NCI-H1930 (cell line): ENCODE data around the gene PHYKPL.
"Not testable (repeated sequence)": the region's sequence is repeated elsewhere in the genome, so short reads cannot be mapped to it uniquely, and the experiment has no call there.

Experiments
- DNase-seq, 2 experiments: peaks; one replicate each; lab custom pipeline; 2025; lab: John Stamatoyannopoulos, UW

PHYKPL gene

DNA sequence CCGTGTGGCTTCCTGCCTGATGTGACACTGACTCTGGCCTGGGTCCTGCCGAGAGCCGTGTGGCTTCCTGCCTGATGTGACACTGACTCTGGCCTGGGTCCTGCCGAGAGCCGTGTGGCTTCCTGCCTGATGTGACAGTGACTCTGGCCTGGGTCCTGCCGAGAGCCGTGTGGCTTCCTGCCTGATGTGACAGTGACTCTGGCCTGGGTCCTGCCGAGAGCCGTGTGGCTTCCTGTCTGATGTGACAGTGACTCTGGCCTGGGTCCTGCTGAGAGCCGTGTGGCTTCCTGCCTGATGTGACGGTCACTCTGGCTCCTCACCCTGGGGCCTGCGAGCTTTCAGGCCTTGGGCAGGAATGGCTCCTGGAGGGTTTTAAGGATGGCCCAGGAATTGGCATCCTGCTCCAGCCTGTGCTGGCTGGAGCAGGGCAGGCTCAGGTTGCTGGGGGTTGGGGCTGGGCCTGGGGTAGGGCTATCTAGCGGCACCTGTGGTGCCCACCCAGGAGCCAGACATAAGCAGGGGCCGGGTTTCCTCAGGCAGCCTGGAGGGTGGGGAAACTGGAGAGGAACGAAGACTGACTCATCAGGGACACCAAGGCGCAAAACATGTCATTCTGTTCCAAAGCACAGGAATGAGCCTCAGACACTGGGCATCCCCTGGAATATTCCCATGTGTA, 7.2 kb upstream of the PHYKPL start:
- DNase-seq: not testable (repeated sequence)

DNA sequence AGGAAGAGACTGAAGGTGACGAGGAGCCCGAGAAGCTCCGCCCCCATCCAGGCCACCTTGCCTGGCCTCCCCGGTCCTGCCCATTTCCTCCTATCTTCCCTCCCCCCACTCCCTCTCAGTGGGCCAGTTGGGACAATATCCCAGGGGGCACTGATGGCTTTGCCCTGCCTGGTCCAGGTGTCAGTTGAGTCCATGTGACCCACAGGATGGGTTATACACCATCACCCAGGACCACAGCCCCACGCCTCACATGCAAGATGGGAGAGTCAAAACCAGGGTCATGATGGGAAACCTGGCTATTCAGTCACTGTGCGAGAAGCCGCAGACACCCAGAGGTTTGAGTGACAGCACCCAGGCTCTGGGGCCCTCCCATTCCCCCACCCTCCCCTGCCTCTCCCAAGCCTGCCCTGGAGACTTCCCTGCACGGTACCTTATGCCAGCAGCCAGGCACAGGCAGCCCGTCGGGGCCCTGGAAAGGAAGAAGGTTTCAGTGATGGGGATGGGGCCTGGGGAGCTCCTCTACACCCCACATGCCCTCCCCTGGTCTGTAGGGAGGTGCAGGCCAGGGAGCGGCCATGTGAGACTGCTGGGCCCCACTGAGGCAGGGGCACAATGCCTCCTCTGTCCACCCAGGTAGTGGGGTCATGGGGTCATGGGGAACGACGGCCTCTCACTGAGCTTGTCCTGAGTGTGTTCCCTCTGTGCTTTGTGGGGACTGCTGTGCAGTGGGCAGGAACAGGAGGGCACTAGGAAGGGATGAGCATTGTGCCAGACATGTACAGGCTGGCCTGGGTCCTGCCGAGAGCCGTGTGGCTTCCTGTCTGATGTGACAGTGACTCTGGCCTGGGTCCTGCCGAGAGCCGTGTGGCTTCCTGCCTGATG, 6.3 kb upstream of the PHYKPL start:
- no peak for DNase-seq

DNA sequence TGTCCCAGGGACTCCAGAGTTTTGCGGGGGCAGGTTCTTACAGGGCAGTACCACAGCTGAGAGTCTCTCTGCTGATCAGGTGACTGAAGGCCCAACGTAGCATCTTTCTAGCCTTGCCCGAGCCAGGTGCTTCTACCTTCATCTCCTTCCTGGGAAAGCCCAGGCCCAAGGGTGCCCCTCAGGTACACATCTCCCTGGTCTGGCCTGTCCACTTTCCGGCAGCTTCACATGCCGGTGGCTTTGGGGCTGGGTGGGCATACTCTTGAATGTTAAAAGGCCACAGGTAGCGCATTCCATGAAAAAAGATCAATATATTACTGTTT, 5.7 kb upstream of the PHYKPL start:
- no peak for DNase-seq

DNA sequence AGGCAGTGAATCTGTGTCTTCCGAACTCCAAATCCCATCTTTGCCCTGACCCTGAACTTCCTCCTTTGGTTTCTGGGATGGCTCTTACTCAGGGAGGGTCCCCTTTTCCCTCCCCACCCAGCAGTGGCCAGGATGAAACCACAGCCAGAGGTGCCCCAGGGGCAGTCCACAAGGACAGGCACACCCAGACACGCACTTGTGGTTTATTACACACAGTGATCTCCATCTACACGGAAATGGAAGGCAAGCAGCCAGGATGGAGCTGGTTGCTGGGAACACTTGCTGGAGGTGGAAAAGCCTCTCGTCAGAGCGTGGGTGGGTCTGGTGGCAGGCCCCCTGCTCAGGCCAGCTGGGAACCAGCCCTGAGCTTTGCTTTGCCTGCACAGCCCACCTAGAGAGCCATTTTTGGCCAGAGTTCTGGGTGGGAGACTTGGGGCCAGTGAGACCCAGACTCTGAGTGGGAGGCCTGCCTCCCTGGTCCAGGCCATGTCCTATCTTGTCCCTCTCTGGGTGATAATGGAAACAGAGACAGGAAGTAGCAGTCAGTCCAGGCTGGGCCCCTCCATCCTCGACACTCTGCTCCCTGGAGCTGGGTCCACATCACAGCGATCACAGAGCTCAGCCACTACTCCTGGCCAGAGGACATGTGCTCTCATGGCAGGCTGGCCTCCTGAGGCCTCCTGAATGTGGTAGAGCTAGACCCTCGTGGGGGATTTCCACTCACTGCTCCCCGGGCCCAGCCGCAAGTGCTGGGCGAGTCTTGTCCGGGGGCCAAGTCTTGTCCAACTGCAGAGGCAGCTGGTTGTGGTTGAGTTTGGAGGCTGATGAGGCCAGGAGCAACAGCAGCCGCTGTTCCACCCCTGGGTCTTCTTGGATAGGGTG, 5.1 kb upstream of the PHYKPL start:
- DNase-seq: no peak

DNA sequence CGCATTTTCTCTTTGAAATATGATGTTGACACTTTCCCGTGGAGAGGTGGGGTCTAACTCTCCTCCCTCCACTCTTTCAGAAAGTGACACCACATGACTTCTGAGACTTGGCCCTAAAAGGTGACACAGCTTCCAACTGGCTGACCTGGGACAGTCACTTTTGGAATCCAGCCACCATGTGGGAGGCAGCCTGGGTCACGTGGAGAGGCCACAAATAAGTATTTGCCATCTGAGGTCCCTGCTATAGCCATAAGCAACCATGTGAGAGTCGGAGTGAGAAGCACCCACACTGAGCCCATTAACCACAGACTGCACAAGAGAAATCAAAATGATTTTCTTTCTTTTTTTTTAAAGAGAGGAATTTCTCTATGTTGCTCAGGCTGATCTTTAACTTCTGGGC, 4.1 kb upstream of the PHYKPL start:
- no peak for DNase-seq

DNA sequence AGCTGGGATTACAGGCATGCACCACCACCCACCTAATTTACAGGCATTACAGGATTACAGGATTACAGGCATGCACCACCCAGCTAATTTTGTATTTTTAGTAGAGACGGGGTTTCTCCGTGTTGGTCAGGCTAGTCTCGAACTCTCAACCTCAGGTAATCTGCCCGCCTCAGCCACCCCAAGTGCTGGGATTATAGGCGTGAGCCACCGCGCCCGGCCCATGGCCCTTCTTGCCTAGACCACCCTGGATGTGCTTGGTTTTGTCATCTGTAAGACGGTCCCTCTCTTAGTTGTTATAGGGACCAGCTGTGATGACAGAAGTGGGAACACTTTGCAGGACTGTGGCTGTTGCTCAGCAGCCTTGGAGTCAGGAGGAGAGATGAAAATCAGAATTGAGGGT, 3.5 kb upstream of the PHYKPL start:
- DNase-seq: no peak

DNA sequence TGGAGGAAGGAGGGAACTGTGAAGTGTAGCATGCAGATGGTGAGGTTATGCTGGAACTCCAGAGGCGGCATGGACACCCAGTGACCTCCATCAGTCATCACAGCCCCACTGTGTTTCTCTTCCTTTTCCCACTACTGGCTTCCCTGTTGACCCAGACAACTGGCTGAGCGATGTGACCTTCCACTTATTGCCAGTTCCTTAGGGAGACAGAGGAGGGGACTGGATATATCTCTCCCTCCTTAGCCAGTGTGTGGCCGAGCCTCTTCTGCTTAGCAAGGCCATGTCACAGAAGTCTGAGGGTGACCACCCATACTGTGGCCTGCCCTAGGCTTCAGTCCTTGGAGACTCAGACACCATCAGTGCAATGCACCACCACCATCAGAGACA, 3.0 kb upstream of the PHYKPL start:
- DNase-seq: no peak

DNA sequence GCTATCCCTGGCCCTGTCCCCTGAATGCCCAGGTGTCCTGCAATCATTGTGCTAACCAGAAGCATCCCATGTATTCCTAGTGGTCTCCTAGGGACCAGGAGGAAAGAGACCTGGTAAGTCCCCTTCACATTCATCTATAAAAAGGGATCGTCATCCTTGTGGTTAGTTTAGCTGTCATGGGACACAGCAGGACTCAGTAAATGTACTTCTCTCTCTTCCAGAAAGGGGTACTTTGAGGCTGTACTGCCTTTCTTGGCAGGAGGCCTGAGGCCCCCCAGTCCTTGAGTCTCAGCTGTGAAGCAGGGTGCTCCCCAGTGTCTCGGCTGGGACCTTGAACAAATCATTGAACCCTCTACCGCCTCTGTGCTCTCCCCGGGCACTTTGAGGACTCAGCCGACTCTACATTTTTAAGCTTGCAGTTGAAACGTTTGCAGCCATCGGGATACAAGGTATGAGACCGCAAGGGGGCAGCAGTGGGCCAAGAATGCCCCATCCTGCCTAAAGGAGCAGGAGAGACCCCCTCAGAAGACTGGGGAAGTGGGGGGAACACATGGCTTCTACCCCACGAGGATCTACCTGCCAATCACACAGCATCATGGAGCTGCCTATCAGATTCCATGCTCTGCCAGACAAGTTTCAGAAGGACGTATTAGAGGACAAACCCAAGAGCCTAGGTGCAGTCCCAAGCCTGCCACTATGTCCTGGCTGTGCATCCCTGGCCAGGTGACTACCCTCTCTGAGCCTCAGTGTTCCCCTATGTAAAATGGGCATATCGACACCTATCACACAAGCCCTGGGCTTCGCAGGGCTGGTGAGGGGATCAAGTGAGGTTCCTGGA, 2.4 kb upstream of the PHYKPL start:
- DNase-seq: peak in 1 of 2 experiments; percentile 43

DNA sequence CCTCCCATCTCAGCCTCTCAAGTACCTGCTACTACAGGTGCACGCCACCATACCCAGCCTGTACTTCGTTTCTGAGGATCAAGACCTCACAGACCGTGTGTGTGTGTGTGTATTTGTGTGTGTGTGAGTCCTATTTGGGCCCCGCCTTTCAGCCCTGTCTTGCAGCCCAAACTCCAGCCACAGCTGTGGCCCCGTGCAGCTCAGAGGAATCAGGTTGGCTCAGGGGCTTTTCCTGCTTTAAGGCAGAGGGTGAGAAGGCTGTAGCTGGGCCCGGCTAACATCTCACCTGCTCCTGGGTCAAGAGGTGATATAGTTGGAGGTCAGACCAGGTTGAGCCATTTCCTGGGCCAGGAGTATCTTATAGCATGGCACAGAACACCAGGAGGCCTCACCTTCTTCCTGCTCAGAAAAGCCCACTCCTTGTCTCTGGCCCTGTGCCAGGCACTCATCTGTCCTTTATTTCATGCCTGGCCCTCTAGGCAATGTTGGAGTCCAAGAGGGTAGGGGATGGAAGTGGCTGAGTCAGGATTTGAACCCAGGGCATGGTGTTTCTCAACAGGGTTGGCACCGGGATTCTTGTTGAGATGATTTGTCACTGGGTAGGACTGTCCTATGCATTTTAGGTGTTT, 1.6 kb upstream of the PHYKPL start:
- DNase-seq: no peak

DNA sequence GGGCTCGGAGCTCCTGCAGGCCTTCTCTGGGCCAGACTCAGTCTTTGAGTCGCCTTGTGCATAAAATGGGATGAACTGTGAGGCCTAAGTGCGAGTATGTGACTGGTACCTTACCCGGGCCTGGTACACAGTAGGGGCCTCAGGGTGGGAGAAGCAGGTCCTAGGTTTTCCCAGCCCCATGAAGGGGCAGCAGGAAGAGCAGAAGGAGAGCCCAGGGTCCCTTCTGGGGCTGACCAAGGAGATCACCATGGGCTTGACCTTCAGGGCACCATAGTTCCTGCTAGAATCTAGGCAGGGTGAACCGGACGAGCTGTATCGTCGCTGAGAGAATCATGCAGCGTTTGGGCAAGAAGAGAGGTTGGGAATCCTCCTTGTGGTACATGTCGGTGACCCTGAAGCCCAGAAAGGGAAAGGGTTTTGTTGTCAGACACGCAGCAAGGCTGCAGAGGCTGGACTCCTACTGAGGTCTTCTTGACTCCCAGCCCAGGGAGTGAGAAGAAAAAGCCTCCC, 373 bp upstream of the PHYKPL start:
- DNase-seq: peak in 1 of 2 experiments; percentile 13

DNA sequence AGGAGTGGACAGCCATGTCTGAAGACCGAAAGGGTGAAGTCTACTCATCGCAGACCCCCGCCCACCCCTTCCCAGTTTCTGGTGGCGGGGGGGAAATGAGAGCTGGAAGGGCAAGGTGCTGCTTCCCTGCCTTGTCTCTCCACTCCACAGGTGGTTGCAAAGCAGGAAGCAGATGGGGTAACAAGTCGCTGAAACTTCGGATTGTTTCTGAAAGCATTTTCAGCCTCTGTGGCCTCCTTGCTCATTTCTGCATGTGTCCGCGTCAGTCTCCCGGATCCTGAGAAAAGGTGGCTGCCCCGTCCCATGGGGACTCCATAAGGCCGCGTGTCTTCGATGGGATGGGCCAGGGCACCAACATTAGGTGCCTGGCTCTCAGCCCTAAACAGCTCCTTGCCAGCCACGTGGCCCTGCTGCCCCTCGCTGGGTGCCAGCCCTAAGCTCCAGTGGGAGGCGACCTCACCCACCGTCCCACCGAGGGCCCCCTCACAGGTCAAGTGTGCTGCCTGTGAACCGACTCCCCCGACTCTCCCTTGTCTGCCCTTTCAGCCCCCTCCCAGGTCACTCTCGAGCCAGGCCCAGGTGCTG, 971 bp downstream of the PHYKPL start:
- no peak for DNase-seq

DNA sequence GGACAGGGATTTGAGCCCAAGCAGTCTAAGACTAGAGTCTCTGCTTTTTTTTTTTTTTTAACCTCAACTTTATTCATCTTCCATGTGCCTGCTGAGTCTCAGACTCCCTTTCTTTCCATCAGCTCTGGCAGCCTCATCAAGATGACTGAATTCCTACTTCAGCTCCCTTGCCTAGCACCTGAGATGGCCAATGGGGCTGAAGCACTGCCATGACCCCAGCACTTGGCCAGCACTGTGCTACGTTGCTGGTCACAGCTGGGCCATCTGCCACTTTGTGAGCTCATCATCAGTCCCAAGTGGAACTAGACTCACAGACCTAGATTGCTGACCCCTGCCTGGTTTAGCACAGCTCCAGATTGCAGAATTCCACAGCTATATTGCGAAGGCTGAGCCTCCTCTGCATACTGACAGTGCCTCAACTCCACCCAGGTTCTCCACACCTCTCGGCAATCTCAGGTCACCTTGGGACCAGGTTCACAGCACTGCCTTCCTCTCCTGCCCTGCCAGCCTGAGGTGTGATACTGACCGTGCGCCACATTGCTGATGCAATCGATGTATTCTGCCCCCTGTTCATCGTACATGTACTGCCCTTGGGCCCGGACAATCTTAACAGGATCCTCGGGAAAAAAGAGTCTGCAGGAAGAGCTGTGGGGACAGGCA, 1.6 kb downstream of the PHYKPL start:
- DNase-seq: no peak

DNA sequence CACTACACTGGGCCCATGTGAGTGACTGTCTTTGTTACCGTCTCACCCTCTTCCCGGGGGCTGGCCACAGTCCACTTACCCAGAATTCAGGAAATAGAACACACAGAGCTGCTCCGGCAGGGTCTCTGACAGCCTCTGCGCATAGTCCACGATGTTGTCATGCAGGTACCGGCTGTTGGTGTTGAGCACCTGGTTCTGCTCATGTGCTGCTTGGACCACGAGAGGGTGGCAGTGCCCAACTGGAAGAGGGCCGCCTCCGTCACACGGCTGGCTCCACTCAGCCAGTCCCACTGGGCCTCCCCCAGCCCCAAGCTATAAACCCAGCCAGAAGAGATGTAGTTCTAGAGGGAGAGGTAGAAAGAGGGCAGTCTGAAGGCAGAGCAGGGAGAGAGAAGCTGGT, 2.7 kb downstream of the PHYKPL start:
- DNase-seq: no peak

DNA sequence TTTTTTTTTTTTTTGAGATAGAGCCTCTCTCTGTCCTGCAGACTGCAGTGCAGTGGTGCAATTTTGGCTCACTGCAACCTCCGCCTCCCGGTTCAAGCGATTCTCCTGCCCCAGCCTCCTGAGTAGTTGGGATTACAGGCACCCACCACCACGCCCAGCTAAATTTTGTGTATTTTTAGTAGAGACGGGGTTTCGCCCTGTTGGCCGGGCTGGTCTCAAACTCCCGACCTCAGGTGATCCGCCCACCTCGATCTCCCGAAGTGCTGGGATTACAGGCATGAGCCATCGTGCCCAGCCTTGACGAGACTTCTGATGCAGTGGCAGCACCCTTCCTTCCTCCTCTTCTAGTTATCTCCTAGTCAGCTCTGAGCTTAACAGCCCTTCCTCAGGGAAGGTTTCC, 3.5 kb downstream of the PHYKPL start:
- not testable (repeated sequence) for DNase-seq

DNA sequence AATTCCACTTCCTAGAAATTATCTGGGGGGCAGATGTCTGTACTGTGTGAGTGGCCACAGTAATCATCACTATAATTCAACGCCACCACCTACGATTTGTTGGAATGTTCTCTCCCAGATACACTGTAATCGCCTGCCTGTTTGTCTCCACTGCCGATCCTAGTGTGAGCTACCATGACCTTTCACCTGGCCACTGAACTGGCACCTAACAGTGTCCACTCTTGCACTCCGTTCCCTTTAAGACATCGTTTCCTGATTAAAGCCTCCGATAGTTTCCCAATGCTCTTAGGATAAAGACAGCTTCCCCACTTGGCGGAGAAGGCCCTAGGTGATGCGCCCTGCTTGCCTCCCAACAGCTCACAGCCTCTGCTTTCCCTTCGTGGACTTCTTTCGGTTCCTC, 4.0 kb downstream of the PHYKPL start:
- no peak for DNase-seq

DNA sequence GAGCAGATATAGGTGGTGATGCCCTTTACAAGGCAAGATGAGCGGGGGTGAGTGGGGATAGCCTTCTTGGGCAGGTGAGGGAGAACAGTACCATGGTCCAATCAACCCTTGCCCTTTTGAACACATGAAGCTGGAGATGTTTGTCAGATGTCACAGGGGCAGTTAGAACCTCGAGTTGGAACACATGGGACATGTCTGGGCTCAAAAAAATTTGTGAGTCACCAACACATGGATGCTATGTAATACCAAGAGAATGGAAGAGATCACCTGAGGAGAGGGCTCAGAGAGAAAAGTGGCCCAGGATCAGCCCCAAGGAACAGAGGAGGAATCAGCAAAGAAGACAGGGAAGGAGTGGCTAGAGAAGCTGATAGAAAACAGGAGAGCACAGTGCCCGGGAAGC, 4.7 kb downstream of the PHYKPL start:
- DNase-seq: no peak

DNA sequence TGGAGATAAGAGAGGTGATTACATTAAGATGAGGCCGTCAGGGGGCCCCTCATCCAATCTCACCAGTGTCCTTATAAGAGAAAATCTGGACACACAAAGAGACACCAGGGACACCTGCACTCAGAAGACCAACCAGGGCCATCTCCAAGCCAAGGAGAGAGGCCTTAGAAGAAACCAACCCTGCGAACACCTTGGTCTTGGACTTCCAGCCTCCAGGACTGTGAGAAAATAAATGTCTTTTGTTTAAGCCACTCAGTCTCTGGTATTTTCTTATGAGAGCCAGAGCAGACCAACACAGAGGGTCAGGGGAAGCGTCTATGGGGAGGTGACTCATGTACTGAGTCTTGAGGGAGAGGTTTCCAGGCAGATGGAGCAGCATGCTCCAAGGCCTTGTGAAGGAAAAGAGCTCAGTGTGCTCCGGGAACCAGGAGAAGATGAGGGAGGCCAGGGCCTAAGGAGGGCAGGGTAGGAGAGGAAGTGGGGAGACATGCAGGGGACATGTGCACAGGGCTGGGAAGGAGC, 5.4 kb downstream of the PHYKPL start:
- DNase-seq: no peak

DNA sequence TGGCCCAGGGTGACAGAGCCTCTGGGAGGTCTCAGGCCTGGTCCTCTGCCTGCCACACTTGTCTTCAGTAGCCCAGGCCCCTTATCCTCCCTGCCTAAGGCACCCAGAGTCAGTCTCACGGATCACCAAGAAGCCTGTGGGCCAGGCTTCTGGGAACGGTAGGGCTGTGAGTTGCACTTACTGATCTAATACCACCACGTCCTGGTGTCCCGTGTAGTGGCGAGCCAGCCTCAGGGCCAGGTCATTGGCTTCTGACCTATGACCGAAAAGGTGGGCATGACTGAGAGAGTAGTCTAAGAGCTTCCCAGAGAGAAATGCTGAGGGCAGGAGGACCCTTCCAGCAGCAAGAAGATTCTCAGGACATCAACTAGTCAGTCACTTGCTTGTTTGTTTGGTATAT, 7.4 kb downstream of the PHYKPL start:
- DNase-seq: no peak

DNA sequence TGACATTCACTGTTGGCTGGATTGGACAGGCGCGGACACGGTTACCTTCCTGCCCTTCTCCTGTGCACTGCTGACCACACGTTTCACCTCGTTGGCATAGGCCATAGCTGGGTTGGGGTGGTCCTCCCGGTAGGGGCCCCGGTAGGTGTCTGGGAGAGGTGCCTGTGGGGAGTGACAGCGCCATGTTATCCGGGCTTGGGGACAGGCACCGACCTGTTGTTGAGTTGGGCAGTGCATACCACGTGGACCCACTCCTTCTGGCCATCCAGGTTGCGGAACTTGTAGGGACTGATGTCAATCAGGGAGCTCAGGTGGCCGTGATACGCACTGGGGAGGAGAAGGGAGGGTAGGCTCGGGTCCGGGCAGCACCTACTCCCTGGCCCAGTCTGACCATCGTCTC, 8.2 kb downstream of the PHYKPL start:
- no peak for DNase-seq

DNA sequence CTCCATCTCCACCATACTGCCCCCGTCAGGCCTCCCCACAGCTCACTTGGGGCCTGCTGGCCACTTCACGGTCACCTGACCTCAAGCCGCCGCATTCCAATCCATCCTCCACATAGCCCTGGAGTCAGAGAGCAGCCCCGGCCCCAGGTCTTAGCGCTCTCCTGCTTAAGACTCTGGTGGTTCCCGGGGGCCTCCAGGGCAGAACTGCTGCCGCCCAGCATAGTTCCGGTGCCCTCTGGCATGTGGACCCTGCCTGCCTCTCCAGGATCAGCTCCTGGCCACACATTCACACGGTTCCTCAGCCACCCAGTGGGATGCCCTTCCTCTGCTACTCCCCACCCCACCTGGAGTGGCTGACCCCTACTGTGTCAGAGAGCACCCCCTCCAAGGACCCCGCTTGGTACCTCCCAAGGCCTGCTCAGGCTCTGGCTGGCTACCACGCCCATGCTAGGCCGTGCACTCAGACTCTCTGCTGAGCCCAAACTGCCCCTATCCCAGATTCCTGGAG, 8.7 kb downstream of the PHYKPL start:
- no peak for DNase-seq
